DMS 273 (cell line): ENCODE results near the gene PPA1.
"Not testable (repeated sequence)": the region's sequence is repeated elsewhere in the genome, so short reads cannot be mapped to it uniquely, and the experiment has no call there.

Experiments
- DNase-seq: peaks from one replicate; lab custom pipeline; 2025; ENCODE audit not compliant: unreplicated experiment; lab: John Stamatoyannopoulos, UW

PPA1 gene

GRCh38 chr10:70255329-70256299 lies 22.4 kb upstream of the PPA1 start:
- no peak for DNase-seq

GRCh38 chr10:70254778-70255328 lies 21.6 kb upstream of the PPA1 start:
- no peak for DNase-seq

GRCh38 chr10:70253878-70254765 lies 20.9 kb upstream of the PPA1 start:
- DNase-seq = no peak

- no peak for DNase-seq
These were observed 17.9 kb upstream of the PPA1 start for GRCh38 chr10:70250961-70251680.

GRCh38 chr10:70247360-70247759 lies 14.1 kb upstream of the PPA1 start:
- no peak for DNase-seq

GRCh38 chr10:70241081-70241480 lies 7.9 kb upstream of the PPA1 start:
- DNase-seq = no peak

- DNase-seq = not testable (repeated sequence)
These were observed 6.8 kb upstream of the PPA1 start for GRCh38 chr10:70239986-70240385.

GRCh38 chr10:70239077-70239976 lies 6.1 kb upstream of the PPA1 start:
- not testable (repeated sequence) for DNase-seq

- not testable (repeated sequence) for DNase-seq
These were observed 4.8 kb upstream of the PPA1 start for GRCh38 chr10:70237958-70238536.

GRCh38 chr10:70234668-70235447 lies 1.6 kb upstream of the PPA1 start:
- DNase-seq = no peak

GRCh38 chr10:70233939-70234300 lies 691 bp upstream of the PPA1 start:
- peak; percentile 34 for DNase-seq

- DNase-seq = no peak
These were observed 445 bp downstream of the PPA1 start for GRCh38 chr10:70232859-70233108.

- DNase-seq = peak; percentile 58
These were observed 922 bp downstream of the PPA1 start for GRCh38 chr10:70232155-70232858.

GRCh38 chr10:70228491-70228890 lies 4.7 kb downstream of the PPA1 start:
- no peak for DNase-seq

- no peak for DNase-seq
These were observed 5.5 kb downstream of the PPA1 start for GRCh38 chr10:70227548-70228320.

- no peak for DNase-seq
These were observed 9.5 kb downstream of the PPA1 start for GRCh38 chr10:70223728-70224127.

GRCh38 chr10:70222811-70223447 lies 10.3 kb downstream of the PPA1 start:
- not testable (repeated sequence) for DNase-seq
